Transverse colon (tissue), 4 donors: ENCODE data around the gene GMDS. TPM values are rescaled to one million over a fixed set of nuclear protein-coding genes. Genes with fewer than 3 reads are reported as not detected.

Experiments used
- DNase-seq: peaks from one replicate; pipeline ENCODE4 v3.0.0-alpha.2; 2019
- H3K27ac ChIP-seq, 4 donors: fragments of 200-600 bp; sonication (generic); 2 replicates each; pipeline ENCODE4 v1.5.1; 2016 to 2018; ENCODE audit warnings: inconsistent platforms in 4 of 4
- H3K27me3 ChIP-seq: fragments of 200-600 bp; sonication (generic); 2 replicates; pipeline ENCODE4 v1.5.1; 2017; ENCODE audit warnings: inconsistent platforms
- H3K36me3 ChIP-seq, 4 donors: fragments of 200-600 bp; sonication (generic); 2 replicates each; pipeline ENCODE4 v1.5.1; 2017 to 2019; ENCODE audit warnings: inconsistent platforms in 4 of 4
- H3K4me1 ChIP-seq, 4 donors: fragments of 200-600 bp; sonication (generic); 2 replicates each; pipeline ENCODE4 v1.5.1; 2017 to 2020; ENCODE audit warnings: inconsistent platforms in 4 of 4
- H3K4me3 ChIP-seq, 4 donors: fragments of 200-600 bp; sonication (generic); 1 replicate in 1 of 4; 2 replicates in 3 of 4; pipeline versions ENCODE4 v1.5.1 to v1.6.1; 2017 to 2019; ENCODE audit warnings: inconsistent platforms in 4 of 4
- H3K9me3 ChIP-seq, 2 donors: fragments of 200-600 bp; sonication (generic); 2 replicates each; pipeline ENCODE4 v1.5.1; 2017 to 2019; ENCODE audit warnings: inconsistent platforms in 2 of 2
- EP300 ChIP-seq: sonication (generic); formaldehyde crosslinking; IDR thresholded peaks from one replicate; pipeline ENCODE4 v1.6.1; 2017; ENCODE audit warnings: antibody characterized with exemption, low read depth
- POLR2A ChIP-seq: fragments of 450-650 bp; IDR thresholded peaks from one replicate; pipeline ENCODE4 v1.6.1; 2016; ENCODE audit warnings: antibody characterized with exemption, mild to moderate bottlenecking, moderate library complexity
- POLR2AphosphoS5 ChIP-seq, 3 donors: sonication (generic); formaldehyde crosslinking; IDR thresholded peaks; one replicate each; pipeline ENCODE4 v1.6.1; 2016; ENCODE audit warnings: antibody characterized with exemption in 3 of 3
- WGBS, 2 donors: methylation state at CpG; one replicate each; pipeline ENCODE4 v1.1.5; 2018; ENCODE audit warnings: low coverage in 1 of 2; 5-methylcytosine and 5-hydroxymethylcytosine counted together
- in situ Hi-C, 4 donors: fragments of 200-750 bp; cut with MboI; loops; one replicate each; pipeline versions ENCODE4 v1.15.0 to v1.15.1; 2017; ENCODE audit warnings: low sequenced_read_pairs in 3 of 4, low pct_ligation_motif_present in 1 of 4, low pct_unique_long_range_greater_than_20kb in 1 of 4
- intact Hi-C: fragments of 100-400 bp; cut with DNase I; formaldehyde crosslinking; loops from one replicate; pipeline ENCODE4 v1.15.1; 2023; ENCODE audit warnings: low total_unique reads
- total RNA-seq, 4 donors: library from RNA; depleted of rRNA; stranded (reverse); fragments of >200 nt; gene quantifications; one replicate each; pipeline ENCODE4 v1.1.0, GENCODE V29; 2016
- TF ChIP-seq, protein P1 (sequence below), 5 experiments: fragments of 200-600 bp in 3 of 5; fragments of 450-650 bp in 2 of 5; sonication (generic) in 3 of 5; IDR thresholded peaks; 1 replicate in 2 of 5; 2 replicates in 3 of 5; pipeline ENCODE4 v1.5.1; 2016 to 2017; ENCODE audit warnings: antibody characterized with exemption in 5 of 5, inconsistent platforms in 3 of 5, mild to moderate bottlenecking in 2 of 5, moderate library complexity in 1 of 5

Gene GMDS
- total RNA-seq, 4 donors from 2014 or later = 66.2 to 546 (median 102) TPM

DNA sequence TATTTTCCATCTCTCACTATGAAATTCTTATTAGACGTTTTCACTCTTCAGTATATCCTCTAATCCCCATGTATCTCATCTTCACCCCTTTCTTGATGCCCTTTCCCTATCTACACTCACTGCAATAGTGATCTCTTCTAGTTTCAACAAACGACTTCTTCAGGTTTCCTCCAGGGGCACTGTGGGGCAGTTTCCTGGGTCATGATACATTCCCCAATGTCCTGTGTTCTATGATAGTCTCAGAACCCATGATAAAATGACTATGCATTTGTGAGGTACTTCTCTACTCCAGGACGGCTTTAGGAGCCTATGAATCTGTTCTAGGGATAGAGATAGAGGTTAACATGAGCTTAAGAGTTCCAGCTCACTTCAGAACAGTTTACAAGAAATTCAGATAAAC lies 452.4 kb downstream of the GMDS start:
- no peaks in the 10 kb centered on the region for H3K4me1 ChIP-seq
- peak; percentile 19 for DNase-seq
- H3K27ac ChIP-seq = no peak overlapping the region
- 66 to 89% methylated on average over 2 to 3 of the region's 3 CpGs for WGBS, 2 donors
- intact Hi-C loops = no loop called here
- no peaks in the 10 kb centered on the region for H3K36me3 ChIP-seq
- in situ Hi-C loops = no loop called here
- H3K27me3 ChIP-seq = no peaks in the 10 kb centered on the region
- H3K4me3 ChIP-seq = no peak overlapping the region
- H3K9me3 ChIP-seq = no peaks in the 10 kb centered on the region
- TF ChIP-seq POLR2A = no peak
- TF ChIP-seq, protein P1, sequence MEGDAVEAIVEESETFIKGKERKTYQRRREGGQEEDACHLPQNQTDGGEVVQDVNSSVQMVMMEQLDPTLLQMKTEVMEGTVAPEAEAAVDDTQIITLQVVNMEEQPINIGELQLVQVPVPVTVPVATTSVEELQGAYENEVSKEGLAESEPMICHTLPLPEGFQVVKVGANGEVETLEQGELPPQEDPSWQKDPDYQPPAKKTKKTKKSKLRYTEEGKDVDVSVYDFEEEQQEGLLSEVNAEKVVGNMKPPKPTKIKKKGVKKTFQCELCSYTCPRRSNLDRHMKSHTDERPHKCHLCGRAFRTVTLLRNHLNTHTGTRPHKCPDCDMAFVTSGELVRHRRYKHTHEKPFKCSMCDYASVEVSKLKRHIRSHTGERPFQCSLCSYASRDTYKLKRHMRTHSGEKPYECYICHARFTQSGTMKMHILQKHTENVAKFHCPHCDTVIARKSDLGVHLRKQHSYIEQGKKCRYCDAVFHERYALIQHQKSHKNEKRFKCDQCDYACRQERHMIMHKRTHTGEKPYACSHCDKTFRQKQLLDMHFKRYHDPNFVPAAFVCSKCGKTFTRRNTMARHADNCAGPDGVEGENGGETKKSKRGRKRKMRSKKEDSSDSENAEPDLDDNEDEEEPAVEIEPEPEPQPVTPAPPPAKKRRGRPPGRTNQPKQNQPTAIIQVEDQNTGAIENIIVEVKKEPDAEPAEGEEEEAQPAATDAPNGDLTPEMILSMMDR (IDR thresholded peaks at IDR 0.05) = peak in 3 of 5 experiments; percentile 32 to 35 (median 33)

GRCh38 chr6:1790684-1791083 lies 454.7 kb downstream of the GMDS start:
- in situ Hi-C loops = no loop called here
- Histone ChIP-seq H3K4me1 (no peaks in the 10 kb centered on the region), H3K9me3 (no peaks in the 10 kb centered on the region), H3K27me3 (no peaks in the 10 kb centered on the region), H3K4me3 (no peak overlapping the region), H3K36me3 (no peaks in the 10 kb centered on the region), H3K27ac (no peak overlapping the region)
- intact Hi-C loops = no loop called here
- no peak for DNase-seq
- 91 to 97% methylated on average over 3 of the region's 3 CpGs for WGBS, 2 donors
- no peak for TF ChIP-seq POLR2AphosphoS5 (IDR thresholded peaks at IDR 0.05)
- TF ChIP-seq POLR2A = no peak
- TF ChIP-seq EP300 = no peak
- TF ChIP-seq, protein P1 (IDR thresholded peaks at IDR 0.05) = no peak

DNA sequence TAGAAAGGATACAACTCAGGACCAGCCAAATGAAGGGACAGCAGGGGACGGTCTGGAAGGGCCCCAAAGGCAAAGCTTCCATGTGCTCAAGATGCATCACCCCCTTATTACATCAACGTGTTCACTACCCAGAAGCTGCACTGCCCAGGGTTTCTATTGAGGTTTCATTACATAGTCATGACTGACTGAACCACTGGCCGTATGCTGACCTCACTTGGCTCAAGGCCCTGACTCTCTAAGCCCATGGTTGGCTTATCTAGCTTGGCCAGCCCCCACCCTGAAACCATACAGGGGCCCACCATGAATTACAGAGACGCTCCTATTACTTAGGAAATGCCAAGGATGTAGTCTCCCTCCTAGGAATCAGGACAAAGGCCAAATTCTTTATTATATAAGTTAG lies 456.3 kb downstream of the GMDS start:
- Histone ChIP-seq H3K27ac (no peak overlapping the region), H3K4me3 (no peak overlapping the region), H3K4me1 (no peaks in the 10 kb centered on the region), H3K27me3 (no peaks in the 10 kb centered on the region), H3K9me3 (no peaks in the 10 kb centered on the region), H3K36me3 (no peaks in the 10 kb centered on the region)
- WGBS, 2 donors = 83 to 86% methylated on average over 1 to 4 of the region's 4 CpGs
- intact Hi-C loops = no loop called here
- in situ Hi-C loops = no loop called here
- DNase-seq = no peak
- TF ChIP-seq POLR2AphosphoS5 (IDR thresholded peaks at IDR 0.05) (no peak), EP300 (no peak), POLR2A (no peak)
- TF ChIP-seq, protein P1 (IDR thresholded peaks at IDR 0.05) = no peak

DNA sequence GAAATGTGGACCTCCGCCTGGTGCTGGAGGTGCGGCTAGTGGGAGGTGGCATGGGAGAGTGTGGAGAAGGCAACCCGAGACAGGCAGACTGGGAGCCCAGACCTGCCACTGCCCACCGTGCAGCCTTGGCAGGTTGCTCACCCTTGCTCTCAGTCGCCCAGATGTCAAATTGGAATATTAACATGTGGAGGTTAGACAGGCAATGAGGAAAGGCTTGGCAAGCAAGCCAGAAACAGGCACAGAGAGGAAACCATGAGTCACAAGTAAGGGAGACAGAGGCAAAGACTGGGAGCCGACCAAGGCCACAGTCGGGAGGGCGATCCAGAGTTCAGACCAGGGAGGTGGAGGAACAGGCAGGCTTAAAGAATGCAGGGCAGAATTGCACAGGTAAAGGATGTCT lies 457.5 kb downstream of the GMDS start:
- Histone ChIP-seq H3K27me3 (no peaks in the 10 kb centered on the region), H3K9me3 (no peaks in the 10 kb centered on the region), H3K27ac (no peak overlapping the region), H3K4me3 (no peak overlapping the region), H3K36me3 (no peaks in the 10 kb centered on the region), H3K4me1 (no peaks in the 10 kb centered on the region)
- 85 to 100% methylated on average over 1 to 8 of the region's 8 CpGs for WGBS, 2 donors
- intact Hi-C loops = no loop called here
- in situ Hi-C loops = no loop called here
- DNase-seq = no peak
- no peak for TF ChIP-seq POLR2A
- TF ChIP-seq, protein P1 (IDR thresholded peaks at IDR 0.05) = no peak
- no peak for TF ChIP-seq EP300
